Measurements from ENCODE around the gene WDR48. TPM values are rescaled to one million over a fixed set of nuclear protein-coding genes. Genes with fewer than 3 reads are reported as not detected.
A peak's percentile ranks its signal among the peaks of the same experiment; 100 is the strongest.

Gene WDR48
- total RNA-seq, 2 experiments from 2014 or later = 81.2 to 88.6 TPM

DNA sequence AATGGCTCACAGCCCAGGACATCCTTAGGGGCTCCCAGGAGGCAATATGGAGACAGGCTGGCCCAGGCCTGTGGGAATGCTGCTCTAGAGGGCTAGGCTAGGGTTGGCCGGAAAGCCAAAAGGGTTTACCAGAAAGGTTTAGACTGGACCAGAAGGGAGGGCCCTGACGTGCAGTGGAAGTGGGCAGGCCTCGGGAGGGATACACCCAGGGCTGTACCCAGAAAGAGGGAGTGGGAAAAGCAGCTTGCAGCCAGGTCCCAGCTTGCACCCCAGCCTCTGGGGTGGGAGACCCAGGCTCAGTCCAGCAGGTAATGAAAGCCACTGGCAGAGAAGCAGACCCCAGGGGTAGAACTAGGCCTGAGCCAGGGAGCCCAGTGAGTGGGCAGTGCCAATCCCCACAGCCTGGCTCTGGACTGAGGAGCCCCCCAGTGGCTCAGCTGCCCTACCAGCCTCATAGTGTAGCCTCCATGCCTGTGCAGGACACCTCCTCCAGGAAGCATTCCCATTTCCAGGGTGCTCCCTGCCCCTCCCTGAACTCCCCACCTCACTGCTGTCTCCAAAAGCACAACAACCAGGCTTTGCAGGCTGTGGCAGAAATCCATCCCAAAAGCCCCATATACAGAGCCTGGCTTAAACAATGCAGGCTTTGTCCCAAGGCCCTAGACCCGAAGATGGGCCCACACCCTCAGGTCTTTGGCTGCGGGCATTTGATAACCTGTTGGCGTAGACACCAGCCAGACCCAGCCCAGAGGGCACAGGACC, 52.2 kb downstream of the WDR48 start:
- H3K9me3 Mint-ChIP-seq = no peaks in the 10 kb centered on the region
- Histone ChIP-seq H3K4me3 (ENCODE audit: low read length) (no peak overlapping the region), H3K36me3 (ENCODE audit: insufficient read depth, low read length) (peaks cover 21% of the 10 kb centered on the region), H3K4me1 (ENCODE audit: insufficient read depth, low read length) (peaks cover 60% of the 10 kb centered on the region), H3K27ac (ENCODE audit: low read depth in 1 of 2, low read length in 2 of 2) (peak overlapping the region in 1 of 2 donors; percentile 34), H3K27me3 (ENCODE audit: control insufficient read depth in 1 of 2, insufficient read depth in 2 of 2, low read length in 2 of 2) (no peaks in the 10 kb centered on the region), H3K9me3 (ENCODE audit: control insufficient read depth in 1 of 2, insufficient read depth in 1 of 2, low read length in 2 of 2) (no peaks in the 10 kb centered on the region)
- peaks cover 64% of the 10 kb centered on the region for H3K4me1 Mint-ChIP-seq (ENCODE audit: low read depth)
- DNase-seq (no peak), ATAC-seq (ENCODE audit: poor library complexity) (no peak)
- H3K36me3 Mint-ChIP-seq (ENCODE audit: low read depth) = peaks cover 26% of the 10 kb centered on the region
- H3K4me3 Mint-ChIP-seq = peak overlapping the region; percentile 8
- H3K27ac Mint-ChIP-seq = peak overlapping the region; percentile 61
- ChIA-PET POLR2A (no interaction called here), CTCF (interaction anchor here (4.8 kb wide), 1 partner anchor 184 kb away, joined by 24 read pairs; no protein-coding TSS in a partner anchor)
- intact Hi-C loops (cut with DNase I, micrococcal nuclease) = loop anchor here (2.0 to 5.0 kb wide), 2 partner anchors 51 to 273 kb away; partner anchors contain the start of gene WDR48 (in 1 of the 2)
- no peaks in the 10 kb centered on the region for H3K27me3 Mint-ChIP-seq
- TF ChIP-seq, protein P1, sequence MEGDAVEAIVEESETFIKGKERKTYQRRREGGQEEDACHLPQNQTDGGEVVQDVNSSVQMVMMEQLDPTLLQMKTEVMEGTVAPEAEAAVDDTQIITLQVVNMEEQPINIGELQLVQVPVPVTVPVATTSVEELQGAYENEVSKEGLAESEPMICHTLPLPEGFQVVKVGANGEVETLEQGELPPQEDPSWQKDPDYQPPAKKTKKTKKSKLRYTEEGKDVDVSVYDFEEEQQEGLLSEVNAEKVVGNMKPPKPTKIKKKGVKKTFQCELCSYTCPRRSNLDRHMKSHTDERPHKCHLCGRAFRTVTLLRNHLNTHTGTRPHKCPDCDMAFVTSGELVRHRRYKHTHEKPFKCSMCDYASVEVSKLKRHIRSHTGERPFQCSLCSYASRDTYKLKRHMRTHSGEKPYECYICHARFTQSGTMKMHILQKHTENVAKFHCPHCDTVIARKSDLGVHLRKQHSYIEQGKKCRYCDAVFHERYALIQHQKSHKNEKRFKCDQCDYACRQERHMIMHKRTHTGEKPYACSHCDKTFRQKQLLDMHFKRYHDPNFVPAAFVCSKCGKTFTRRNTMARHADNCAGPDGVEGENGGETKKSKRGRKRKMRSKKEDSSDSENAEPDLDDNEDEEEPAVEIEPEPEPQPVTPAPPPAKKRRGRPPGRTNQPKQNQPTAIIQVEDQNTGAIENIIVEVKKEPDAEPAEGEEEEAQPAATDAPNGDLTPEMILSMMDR (IDR thresholded peaks at IDR 0.05) = no peak

DNA sequence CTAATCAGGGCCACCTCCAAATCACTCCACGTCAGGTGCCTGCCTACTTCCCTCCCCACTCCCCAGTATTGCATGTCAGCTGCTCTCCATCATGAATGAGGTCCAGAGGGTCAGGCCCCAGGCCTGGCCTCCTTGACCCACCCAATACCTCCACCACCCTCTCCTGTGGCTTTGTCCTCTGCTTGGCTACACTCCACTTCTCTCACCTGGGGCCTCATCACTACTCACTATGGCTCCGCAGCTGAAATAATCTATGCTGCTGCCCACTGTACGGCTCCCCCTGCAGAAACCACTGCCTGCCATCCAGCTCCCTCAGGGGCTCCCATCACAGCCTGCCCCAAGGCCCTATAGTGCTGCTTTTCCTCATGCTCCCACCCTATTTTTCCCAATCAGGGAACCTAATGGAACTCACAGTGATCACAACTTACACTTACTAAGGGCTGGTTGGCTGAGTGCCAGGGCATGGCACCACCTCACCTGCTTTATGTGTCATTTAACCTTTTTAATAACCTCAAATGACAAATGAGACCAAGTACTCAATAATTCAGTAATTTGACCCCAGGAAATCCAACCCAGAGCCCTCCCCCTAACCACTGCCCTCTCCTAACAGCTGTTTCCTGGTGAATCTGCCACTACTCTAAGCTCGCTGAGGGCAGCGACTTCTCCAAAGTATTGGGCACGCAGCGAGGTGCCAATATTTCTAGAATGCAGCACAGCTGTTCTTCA, 53.3 kb downstream of the WDR48 start:
- Histone ChIP-seq H3K27ac (ENCODE audit: low read depth in 1 of 2, low read length in 2 of 2) (no peak overlapping the region), H3K4me1 (ENCODE audit: insufficient read depth, low read length) (peaks cover 63% of the 10 kb centered on the region), H3K36me3 (ENCODE audit: insufficient read depth, low read length) (peaks cover 11% of the 10 kb centered on the region), H3K4me3 (ENCODE audit: low read length) (no peak overlapping the region), H3K9me3 (ENCODE audit: control insufficient read depth in 1 of 2, insufficient read depth in 1 of 2, low read length in 2 of 2) (no peaks in the 10 kb centered on the region), H3K27me3 (ENCODE audit: control insufficient read depth in 1 of 2, insufficient read depth in 2 of 2, low read length in 2 of 2) (no peaks in the 10 kb centered on the region)
- CTCF ChIA-PET = interaction anchor here (1.1 to 4.8 kb wide), 2 partner anchors 183 to 186 kb away, joined by 5 to 24 read pairs; no protein-coding TSS in a partner anchor
- intact Hi-C loops (cut with DNase I, micrococcal nuclease) = loop anchor here (2.0 to 5.0 kb wide), 3 partner anchors 52 to 277 kb away; partner anchors contain the start of genes SLC25A38 (in 1 of the 2) and WDR48 (in 1 of the 2)
- H3K36me3 Mint-ChIP-seq (ENCODE audit: low read depth) = peaks cover 17% of the 10 kb centered on the region
- TF ChIP-seq, protein P1 (IDR thresholded peaks at IDR 0.05) = no peak
- no peaks in the 10 kb centered on the region for H3K9me3 Mint-ChIP-seq
- H3K4me1 Mint-ChIP-seq (ENCODE audit: low read depth) = peaks cover 66% of the 10 kb centered on the region
- POLR2A ChIA-PET = interaction anchor here (0.7 to 1.3 kb wide), 2 partner anchors 53 to 271 kb away, joined by 3 read pairs; no protein-coding TSS in a partner anchor
- DNase-seq = peak in 3 of 14 experiments; percentile 26 to 67 (median 37)
- peak overlapping the region; percentile 83 for H3K4me3 Mint-ChIP-seq
- no peak for ATAC-seq (ENCODE audit: poor library complexity)
- H3K27ac Mint-ChIP-seq = peak overlapping the region; percentile 61
- no peaks in the 10 kb centered on the region for H3K27me3 Mint-ChIP-seq

DNA sequence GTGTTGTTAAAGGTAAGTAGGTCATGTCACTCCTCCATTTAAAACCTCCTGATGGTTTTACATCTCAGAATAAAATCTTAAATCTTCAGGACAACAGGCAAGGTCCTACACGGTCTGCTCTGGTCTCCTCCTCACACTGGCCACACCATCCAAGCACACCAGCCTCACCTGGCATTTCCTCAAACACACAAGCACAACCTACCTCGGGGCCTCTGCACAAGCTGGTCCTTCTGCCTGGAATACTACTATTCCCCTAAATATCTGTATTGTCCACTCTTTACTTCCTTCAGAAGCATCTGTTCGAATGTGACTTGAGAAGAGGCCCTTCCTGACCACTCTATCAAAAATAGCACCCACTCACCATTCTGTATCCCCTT, 53.9 kb downstream of the WDR48 start:
- ATAC-seq (ENCODE audit: poor library complexity) (no peak), DNase-seq (no peak)
- H3K27ac ChIP-seq (ENCODE audit: low read depth in 1 of 2, low read length in 2 of 2) = no peak overlapping the region
- ChIA-PET CTCF (interaction anchor here (1.1 to 4.8 kb wide), 2 partner anchors 183 to 186 kb away, joined by 5 to 24 read pairs; no protein-coding TSS in a partner anchor), POLR2A (interaction anchor here (0.7 to 1.3 kb wide), 4 partner anchors 54 to 270 kb away, joined by 3 read pairs; no protein-coding TSS in a partner anchor)
- no peak overlapping the region for H3K4me3 ChIP-seq (ENCODE audit: low read length)
- intact Hi-C loops (cut with DNase I, micrococcal nuclease) = loop anchor here in 1 of 2 experiments (2.0 to 5.0 kb wide), 3 partner anchors 53 to 277 kb away; partner anchors contain the start of genes SLC25A38 and WDR48
- Mint-ChIP-seq H3K36me3 (ENCODE audit: low read depth) (peaks cover 15% of the 10 kb centered on the region), H3K4me1 (ENCODE audit: low read depth) (peaks cover 66% of the 10 kb centered on the region), H3K27ac (peak overlapping the region; percentile 61), H3K4me3 (peak overlapping the region; percentile 83), H3K9me3 (no peaks in the 10 kb centered on the region), H3K27me3 (no peaks in the 10 kb centered on the region)
- peaks cover 63% of the 10 kb centered on the region for H3K4me1 ChIP-seq (ENCODE audit: insufficient read depth, low read length)
- H3K27me3 ChIP-seq (ENCODE audit: control insufficient read depth in 1 of 2, insufficient read depth in 2 of 2, low read length in 2 of 2) = no peaks in the 10 kb centered on the region
- TF ChIP-seq, protein P1 (IDR thresholded peaks at IDR 0.05) = no peak
- H3K36me3 ChIP-seq (ENCODE audit: insufficient read depth, low read length) = peaks cover 6% of the 10 kb centered on the region
- H3K9me3 ChIP-seq (ENCODE audit: control insufficient read depth in 1 of 2, insufficient read depth in 1 of 2, low read length in 2 of 2) = no peaks in the 10 kb centered on the region

Data from CD4-positive, alpha-beta T cell (primary cell).